Endothelial cell of umbilical vein (primary cell): ENCODE data around the gene KLK3. TPM values are rescaled to one million over a fixed set of nuclear protein-coding genes. Genes with fewer than 3 reads are reported as not detected.

Experiments used
- BruUV-seq: library from RNA; stranded (reverse); fragments of 400-500 nt; replicated peaks from 2 replicates; lab custom pipeline; 2021; lab: Mats Ljungman, UMichigan
- CTCF ChIA-PET: fragments of 300-600, 350-600 bp; sonication (Branson Sonifier 250); formaldehyde crosslinking; loops from one replicate; lab custom pipeline; 2021; ENCODE audit warnings: antibody characterized with exemption, inconsistent platforms; lab: Charles Lee
- POLR2A ChIA-PET: fragments of 300-600, 350-600 bp; sonication (Branson Sonifier 250); formaldehyde crosslinking; loops from one replicate; lab custom pipeline; 2021; ENCODE audit warnings: antibody characterized with exemption, inconsistent platforms; lab: Charles Lee
- DNase-seq: peaks from one replicate; pipeline ENCODE4 v3.0.0-alpha.2; 2011; ENCODE audit warnings: low read depth, low spot score
- FAIRE-seq: peaks from 2 replicates; lab custom pipeline; 2011; peaks lifted over from hg19 to GRCh38; lab: Jason Lieb, UNC
- H2AFZ ChIP-seq: 2 replicates; pipeline ENCODE4 v1.6.0; 2012; ENCODE audit warnings: low read depth, low read length, control low read depth, inconsistent platforms
- H3K27ac ChIP-seq: 2 replicates; pipeline ENCODE4 v1.5.1; 2011; ENCODE audit warnings: low read depth, mild to moderate bottlenecking, control low read depth, low read length, moderate library complexity; ENCODE audit not compliant: insufficient read depth
- H3K27me3 ChIP-seq, 2 experiments: 2 replicates each; pipeline versions ENCODE4 v1.6.0 to v1.6.1; 2011; ENCODE audit warnings: low read length in 2 of 2, mixed read lengths in 1 of 2; ENCODE audit not compliant: control insufficient read depth in 2 of 2, insufficient read depth in 2 of 2
- H3K36me3 ChIP-seq, 2 experiments: 2 replicates in 1 of 2; 3 replicates in 1 of 2; pipeline ENCODE4 v1.5.1; 2011; ENCODE audit warnings: low read length in 2 of 2, mild to moderate bottlenecking in 1 of 2, moderate library complexity in 1 of 2; ENCODE audit not compliant: control insufficient read depth in 2 of 2, insufficient read depth in 2 of 2; ENCODE audit errors: extremely low read depth in 1 of 2
- H3K4me1 ChIP-seq: 3 replicates; pipeline ENCODE4 v1.5.1; 2011; ENCODE audit warnings: mild to moderate bottlenecking, low read length; ENCODE audit not compliant: control insufficient read depth, insufficient read depth; ENCODE audit errors: extremely low read depth
- H3K4me2 ChIP-seq: 2 replicates; pipeline ENCODE4 v1.6.1; 2011; ENCODE audit warnings: low read length, control low read depth, mixed read lengths; ENCODE audit not compliant: insufficient read depth
- H3K4me3 ChIP-seq, 3 experiments: fragments of 200-600 bp in 1 of 3; sonication (generic), shearing (Covaris generic) in 1 of 3; replicated peaks in 1 of 3; 2 replicates each; pipeline ENCODE4 v1.5.1; 2011 to 2016; ENCODE audit warnings: control low read depth in 3 of 3, low read length in 3 of 3, mild to moderate bottlenecking in 2 of 3, inconsistent platforms in 1 of 3, low read depth in 1 of 3, moderate library complexity in 1 of 3; ENCODE audit not compliant: insufficient read depth in 1 of 3
- H3K79me2 ChIP-seq: 2 replicates; pipeline ENCODE4 v1.6.0; 2012; ENCODE audit warnings: low read length, inconsistent platforms; ENCODE audit not compliant: control insufficient read depth, insufficient read depth
- H3K9ac ChIP-seq: replicated peaks from 2 replicates; pipeline ENCODE3; 2011; ENCODE audit warnings: low read length, control low read depth; ENCODE audit not compliant: insufficient read depth; ENCODE audit errors: extremely low read depth
- H3K9me1 ChIP-seq: replicated peaks from 3 replicates; pipeline ENCODE4 v1.6.0; 2011; ENCODE audit warnings: mild to moderate bottlenecking, low read length; ENCODE audit not compliant: control insufficient read depth, insufficient read depth; ENCODE audit errors: extremely low read depth
- H3K9me3 ChIP-seq: replicated peaks from 2 replicates; pipeline ENCODE4 v1.5.1; 2012; ENCODE audit warnings: low read length, inconsistent platforms; ENCODE audit not compliant: control insufficient read depth, insufficient read depth
- H4K20me1 ChIP-seq: replicated peaks from 2 replicates; pipeline ENCODE3; 2011; ENCODE audit warnings: mild to moderate bottlenecking, low read length; ENCODE audit not compliant: control insufficient read depth, insufficient read depth; ENCODE audit errors: extremely low read depth
- CTCF ChIP-seq, 2 donors: IDR thresholded peaks; 1 replicate in 1 of 2; 2 replicates in 1 of 2; pipeline ENCODE4 v1.5.1; 2011; ENCODE audit warnings: low read length in 2 of 2, mild to moderate bottlenecking in 2 of 2, moderate library complexity in 2 of 2, control low read depth in 1 of 2, inconsistent platforms in 1 of 2, low read depth in 1 of 2; ENCODE audit not compliant: insufficient read depth in 1 of 2; ENCODE audit errors: extremely low read depth in 1 of 2
- EZH2 ChIP-seq: IDR thresholded peaks from 2 replicates; pipeline ENCODE4 v1.6.1; 2012; ENCODE audit warnings: borderline replicate concordance, low read depth, mild to moderate bottlenecking, moderate library complexity, low read length, inconsistent platforms; ENCODE audit not compliant: severe bottlenecking
- FOS ChIP-seq: IDR thresholded peaks from 2 replicates; pipeline ENCODE4 v1.6.1; 2011; ENCODE audit warnings: mild to moderate bottlenecking, low read length, moderate library complexity, borderline replicate concordance; ENCODE audit not compliant: insufficient read depth
- GATA2 ChIP-seq: IDR thresholded peaks from 2 replicates; pipeline ENCODE4 v1.7.0; 2011; ENCODE audit warnings: low read depth, mild to moderate bottlenecking, moderate library complexity, mixed read lengths, low read length; ENCODE audit not compliant: insufficient read length, insufficient read depth
- JUN ChIP-seq: IDR thresholded peaks from 2 replicates; pipeline ENCODE4 v1.6.1; 2011; ENCODE audit warnings: borderline replicate concordance, low read depth; ENCODE audit not compliant: insufficient read length, insufficient read depth
- MYC ChIP-seq: IDR thresholded peaks from one replicate; pipeline ENCODE4 v1.6.1; 2011; ENCODE audit warnings: mild to moderate bottlenecking, low read depth, low read length
- POLR2A ChIP-seq: IDR thresholded peaks from 2 replicates; pipeline ENCODE4 v1.6.1; 2012; ENCODE audit warnings: low read depth, mild to moderate bottlenecking, control low read depth, low read length
- POLR2AphosphoS5 ChIP-seq: IDR thresholded peaks from 2 replicates; pipeline ENCODE4 v1.6.1; 2012; ENCODE audit warnings: low read depth, mild to moderate bottlenecking, control low read depth, low read length, moderate library complexity; ENCODE audit not compliant: insufficient read depth
- dilution Hi-C: fragments of 300-500 bp; cut with MboI; formaldehyde crosslinking; loops from one replicate; pipeline ENCODE4 v1.15.0; 2019; ENCODE audit warnings: low sequenced_read_pairs; ENCODE audit not compliant: extremely low pct_ligation_motif_present
- intact Hi-C: fragments of 100-400 bp; cut with micrococcal nuclease; formaldehyde crosslinking; loops from one replicate; pipeline ENCODE4 v1.10.0; 2022
- polyA plus RNA-seq, 4 experiments: library from polyadenylated mRNA; depleted of rRNA in 3 of 4; stranded (reverse) in 3 of 4; unstranded in 1 of 4; fragments of >200 nt; gene quantifications; 2 replicates each; pipeline versions ENCODE4 v1.2.1 to v1.2.3, GENCODE V29; 2011 to 2012; ENCODE audit warnings: missing spikeins in 1 of 4
- total RNA-seq: library from RNA; stranded (reverse); gene quantifications from 2 replicates; pipeline ENCODE4 v1.2.3, GENCODE V29; 2021
- TF ChIP-seq, protein P1 (sequence below): IDR thresholded peaks from 2 replicates; pipeline ENCODE4 v1.6.1; 2011; ENCODE audit not compliant: insufficient read depth, insufficient read length

Gene KLK3
- total and polyA plus RNA-seq, 2 donors (not counting 3 experiments of a cell fraction or from before 2014, with no cell fraction given): not detected

- no peak for DNase-seq
- Histone ChIP-seq H4K20me1 (no peaks in the 10 kb centered on the region), H2AFZ (no peak overlapping the region), H3K27me3 (no peaks in the 10 kb centered on the region), H3K36me3 (no peaks in the 10 kb centered on the region), H3K9ac (no peak overlapping the region), H3K9me1 (no peaks in the 10 kb centered on the region), H3K4me2 (no peak overlapping the region), H3K9me3 (no peaks in the 10 kb centered on the region), H3K79me2 (no peaks in the 10 kb centered on the region), H3K4me3 (no peak overlapping the region), H3K4me1 (no peaks in the 10 kb centered on the region), H3K27ac (no peak overlapping the region)
- intact Hi-C loops: no loop called here
- no TSS peak for BruUV-seq
- ChIA-PET CTCF (no interaction called here), POLR2A (no interaction called here)
- TF ChIP-seq CTCF (IDR thresholded peaks at IDR 0.05; ENCODE audit: extremely low read depth in 1 of 2, insufficient read depth in 1 of 2, low read depth in 1 of 2, low read length in 2 of 2): no peak
- no peak for TF ChIP-seq POLR2AphosphoS5
- no peak for TF ChIP-seq MYC
- TF ChIP-seq, protein P1, sequence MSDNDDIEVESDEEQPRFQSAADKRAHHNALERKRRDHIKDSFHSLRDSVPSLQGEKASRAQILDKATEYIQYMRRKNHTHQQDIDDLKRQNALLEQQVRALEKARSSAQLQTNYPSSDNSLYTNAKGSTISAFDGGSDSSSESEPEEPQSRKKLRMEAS: no peak
- TF ChIP-seq POLR2A: no peak
- no peak for TF ChIP-seq EZH2
- TF ChIP-seq JUN: no peak
- no peak for TF ChIP-seq FOS
- TF ChIP-seq GATA2: no peak
- dilution Hi-C loops: no loop called here
- FAIRE-seq: no peak
Measured at GRCh38 chr19:50891253-50891625, 36.5 kb downstream of the KLK3 start.
